Measurements from ENCODE around the gene TMEM238L. TPM values are rescaled to one million over a fixed set of nuclear protein-coding genes. Genes with fewer than 3 reads are reported as not detected.

TMEM238L gene
- total and polyA plus RNA-seq, 2 of the 13 experiments (the other 11 are each of a cell fraction or from before 2014, with no cell fraction given) = not detected

DNA sequence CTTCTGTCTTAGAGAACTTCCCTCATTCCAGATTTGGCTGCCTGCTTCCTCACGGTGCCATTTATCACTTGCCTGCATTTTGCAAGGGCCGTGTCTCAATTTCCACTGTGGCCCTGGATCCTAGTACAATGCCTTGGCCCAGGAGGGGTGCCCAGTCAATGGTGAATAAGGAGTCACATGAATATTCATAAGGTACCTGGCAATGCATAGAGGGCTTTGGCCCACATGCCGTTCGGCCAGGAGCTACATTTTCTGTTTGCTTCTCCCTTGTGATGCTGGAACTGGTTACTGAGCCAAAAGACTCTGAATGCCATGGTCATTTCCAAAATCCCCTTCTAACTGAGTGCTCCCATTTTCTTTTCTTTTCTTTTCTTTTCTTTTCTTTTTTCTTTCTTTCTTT is 38.8 kb upstream of the TMEM238L start:
- Histone ChIP-seq H3K4me2 (ENCODE audit: low read depth, low read length) (no peak overlapping the region), H3K4me3 (replicated peaks in 1 of 3; ENCODE audit: insufficient read depth in 1 of 3, low read depth in 2 of 3, low read length in 3 of 3) (no peak overlapping the region), H3K36me3 (replicated peaks in 1 of 2; ENCODE audit: control insufficient read depth in 1 of 2, insufficient read depth in 2 of 2, low read length in 2 of 2) (no peaks in the 10 kb centered on the region), H3K79me2 (ENCODE audit: insufficient read depth, low read length) (no peaks in the 10 kb centered on the region), H3K9ac (ENCODE audit: insufficient read depth, low read depth, low read length) (no peak overlapping the region), H4K20me1 (ENCODE audit: insufficient read depth, low read length) (no peaks in the 10 kb centered on the region), H3K4me1 (ENCODE audit: insufficient read depth, low read length) (peaks cover 10% of the 10 kb centered on the region), H3K27ac (ENCODE audit: extremely low read length, insufficient read depth, low read length) (no peak overlapping the region), H3K27me3 (ENCODE audit: control insufficient read depth in 1 of 2, insufficient read depth in 2 of 2, low read length in 2 of 2) (peaks cover 3 to 15% of the 10 kb centered on the region in 2 experiments; a peak in 2 of 5 replicates), H2AFZ (ENCODE audit: low read length) (no peak overlapping the region), H3K9me3 (ENCODE audit: low read length) (no peaks in the 10 kb centered on the region)
- ChIA-PET POLR2A (no interaction called here), CTCF (ENCODE audit: low intra/inter-chr PET ratio, low total read pairs) (no interaction called here)
- intact Hi-C loops (cut with micrococcal nuclease; ENCODE audit: unreplicated experiment) (no loop called here), in situ Hi-C loops (cut with HindIII; ENCODE audit: extremely low pct_ligation_motif_present, low pct_unique_long_range_greater_than_20kb) (no loop called here)
- DNase-seq (ENCODE audit: low spot score) (no peak), FAIRE-seq (no peak), ATAC-seq (no peak)
- no TSS peak for BruUV-seq (replicated peaks)
- TF ChIP-seq, protein P1, sequence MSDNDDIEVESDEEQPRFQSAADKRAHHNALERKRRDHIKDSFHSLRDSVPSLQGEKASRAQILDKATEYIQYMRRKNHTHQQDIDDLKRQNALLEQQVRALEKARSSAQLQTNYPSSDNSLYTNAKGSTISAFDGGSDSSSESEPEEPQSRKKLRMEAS (IDR thresholded peaks at IDR 0.05) = no peak
- TF ChIP-seq ZNF431 (CRISPR knock-in tag; IDR thresholded peaks at IDR 0.05; ENCODE audit: borderline replicate concordance, low read depth) (no peak), HDAC2 (CRISPR knock-in tag; IDR thresholded peaks at IDR 0.05) (no peak), MAFG (CRISPR knock-in tag; IDR thresholded peaks at IDR 0.05) (no peak), ZNF879 (CRISPR knock-in tag; IDR thresholded peaks at IDR 0.05) (no peak)
- TF ChIP-seq, protein P2, sequence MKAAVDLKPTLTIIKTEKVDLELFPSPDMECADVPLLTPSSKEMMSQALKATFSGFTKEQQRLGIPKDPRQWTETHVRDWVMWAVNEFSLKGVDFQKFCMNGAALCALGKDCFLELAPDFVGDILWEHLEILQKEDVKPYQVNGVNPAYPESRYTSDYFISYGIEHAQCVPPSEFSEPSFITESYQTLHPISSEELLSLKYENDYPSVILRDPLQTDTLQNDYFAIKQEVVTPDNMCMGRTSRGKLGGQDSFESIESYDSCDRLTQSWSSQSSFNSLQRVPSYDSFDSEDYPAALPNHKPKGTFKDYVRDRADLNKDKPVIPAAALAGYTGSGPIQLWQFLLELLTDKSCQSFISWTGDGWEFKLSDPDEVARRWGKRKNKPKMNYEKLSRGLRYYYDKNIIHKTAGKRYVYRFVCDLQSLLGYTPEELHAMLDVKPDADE (CRISPR knock-in tag; IDR thresholded peaks at IDR 0.05) = no peak
- WGBS (ENCODE audit: low lambda C conversion rate) = 45% methylated on average over 4 of the region's 4 CpGs

DNA sequence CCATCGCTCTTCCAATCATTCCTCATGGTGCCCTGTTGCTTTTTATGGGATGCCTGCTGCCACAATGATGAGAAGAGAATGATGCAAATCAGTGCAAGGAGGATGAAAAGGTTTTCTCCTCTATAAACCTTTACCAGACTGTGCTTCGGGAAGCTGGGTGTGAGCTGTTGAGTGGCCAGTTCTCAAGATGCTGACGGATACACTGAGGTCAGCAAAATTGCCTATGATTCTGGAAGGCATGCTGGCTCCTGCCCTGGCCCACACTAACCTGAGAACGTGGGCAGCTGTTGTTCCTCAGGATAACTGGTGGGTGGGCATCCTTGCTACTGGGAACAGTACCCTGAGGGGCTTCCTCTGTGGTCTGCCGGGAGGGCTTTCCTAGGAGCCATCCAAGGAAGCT is 34.8 kb upstream of the TMEM238L start:
- no peak overlapping the region for H3K4me2 ChIP-seq (ENCODE audit: low read depth, low read length)
- DNase-seq (ENCODE audit: low spot score) (no peak), FAIRE-seq (no peak), ATAC-seq (no peak)
- H3K4me3 ChIP-seq (replicated peaks in 1 of 3; ENCODE audit: insufficient read depth in 1 of 3, low read depth in 2 of 3, low read length in 3 of 3) = no peak overlapping the region
- no peak overlapping the region for H3K9ac ChIP-seq (ENCODE audit: insufficient read depth, low read depth, low read length)
- POLR2A ChIA-PET = no interaction called here
- WGBS (ENCODE audit: low lambda C conversion rate) = 26% methylated on average over 3 of the region's 5 CpGs
- BruUV-seq (replicated peaks) = no TSS peak
- in situ Hi-C loops (cut with HindIII; ENCODE audit: extremely low pct_ligation_motif_present, low pct_unique_long_range_greater_than_20kb) (no loop called here), intact Hi-C loops (cut with micrococcal nuclease; ENCODE audit: unreplicated experiment) (no loop called here)
- H3K79me2 ChIP-seq (ENCODE audit: insufficient read depth, low read length) = no peaks in the 10 kb centered on the region
- H3K4me1 ChIP-seq (ENCODE audit: insufficient read depth, low read length) = 0 out of 2 replicates have a peak, but pooled peaks cover under 1% of the 10 kb centered on the region
- no peak overlapping the region for H2AFZ ChIP-seq (ENCODE audit: low read length)
- peaks cover 1 to 3% of the 10 kb centered on the region in 2 experiments; a peak in 2 of 5 replicates for H3K27me3 ChIP-seq (ENCODE audit: control insufficient read depth in 1 of 2, insufficient read depth in 2 of 2, low read length in 2 of 2)
- no peaks in the 10 kb centered on the region for H3K9me3 ChIP-seq (ENCODE audit: low read length)
- no peaks in the 10 kb centered on the region for H4K20me1 ChIP-seq (ENCODE audit: insufficient read depth, low read length)
- TF ChIP-seq TBL1XR1 (IDR thresholded peaks at IDR 0.05; ENCODE audit: borderline replicate concordance, low read length, partially characterized antibody) (no peak), ZNF205 (CRISPR knock-in tag; IDR thresholded peaks at IDR 0.05) (no peak), HMG20B (CRISPR knock-in tag; conservative IDR thresholded peaks at IDR 0.05) (no peak), ZNF567 (CRISPR knock-in tag; IDR thresholded peaks at IDR 0.05; ENCODE audit: borderline replicate concordance) (no peak), MAFK (conservative IDR thresholded peaks at IDR 0.05 in 1 of 2, IDR thresholded peaks at IDR 0.05 in 1 of 2; ENCODE audit: low read length in 2 of 2) (peak; percentile 70 to 71), HDAC6 (IDR thresholded peaks at IDR 0.05; ENCODE audit: low read depth, low read length) (no peak), MAFF (IDR thresholded peaks at IDR 0.05; ENCODE audit: low read depth, low read length) (peak; percentile 37; the same call in 1 of the 2 replicates), GZF1 (CRISPR knock-in tag; IDR thresholded peaks at IDR 0.05) (no peak)
- CTCF ChIA-PET (ENCODE audit: low intra/inter-chr PET ratio, low total read pairs) = no interaction called here
- no peak overlapping the region for H3K27ac ChIP-seq (ENCODE audit: extremely low read length, insufficient read depth, low read length)
- no peaks in the 10 kb centered on the region for H3K36me3 ChIP-seq (replicated peaks in 1 of 2; ENCODE audit: control insufficient read depth in 1 of 2, insufficient read depth in 2 of 2, low read length in 2 of 2)
